Pulmonary artery endothelial cell (primary cell): ENCODE results near the gene IPO5. TPM values are rescaled to one million over a fixed set of nuclear protein-coding genes. Genes with fewer than 3 reads are reported as not detected.

ENCODE experiments used
- DNase-seq: peaks from one replicate; pipeline ENCODE4 v3.0.0-alpha.2; 2011; ENCODE audit warnings: low read depth, low spot score
- total RNA-seq: library from RNA; depleted of rRNA; stranded (reverse); fragments of >200 nt; gene quantifications from 2 replicates; pipeline ENCODE4 v1.2.3, GENCODE V29; 2014

The IPO5 gene
- total RNA-seq, result 216 and 227 TPM in 2 replicates

DNA sequence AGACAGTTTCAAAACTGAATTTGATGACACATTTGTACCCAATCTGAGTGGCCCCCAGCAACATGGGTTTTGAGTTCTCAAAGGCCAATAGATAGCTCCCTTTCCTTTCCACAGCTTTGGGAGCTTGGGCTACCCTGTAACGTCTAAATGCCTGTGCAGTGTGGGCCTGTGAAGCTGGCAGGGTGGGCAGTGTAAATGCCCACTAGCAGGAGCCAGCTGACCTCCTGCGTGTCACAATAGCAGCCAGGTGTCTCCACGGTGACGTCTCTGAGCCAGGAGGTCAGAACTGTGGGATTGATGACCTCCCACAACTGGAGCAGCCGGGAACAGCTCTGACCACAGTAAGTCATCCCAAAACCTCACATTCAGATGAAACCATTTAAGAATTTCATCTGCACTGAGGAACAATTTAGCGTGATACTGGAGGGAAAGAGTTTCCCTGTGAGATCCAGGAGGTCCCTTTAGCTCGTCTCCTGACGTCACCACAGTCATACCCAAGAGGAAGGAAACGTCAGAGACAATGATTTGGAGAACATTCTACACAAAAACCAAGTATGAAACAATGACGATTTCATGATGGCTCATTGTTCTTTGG is at the start of gene IPO5:
Gene IPO5, plus strand, starts transcription at position 300 of the 595 bp plus-strand sequence. CDS start 23,022 bp downstream, outside the sequence.
- DNase-seq, result no peak

GRCh38 chr13:97904059-97904458 is 49.4 kb upstream of the IPO5 start:
- no peak for DNase-seq

DNA sequence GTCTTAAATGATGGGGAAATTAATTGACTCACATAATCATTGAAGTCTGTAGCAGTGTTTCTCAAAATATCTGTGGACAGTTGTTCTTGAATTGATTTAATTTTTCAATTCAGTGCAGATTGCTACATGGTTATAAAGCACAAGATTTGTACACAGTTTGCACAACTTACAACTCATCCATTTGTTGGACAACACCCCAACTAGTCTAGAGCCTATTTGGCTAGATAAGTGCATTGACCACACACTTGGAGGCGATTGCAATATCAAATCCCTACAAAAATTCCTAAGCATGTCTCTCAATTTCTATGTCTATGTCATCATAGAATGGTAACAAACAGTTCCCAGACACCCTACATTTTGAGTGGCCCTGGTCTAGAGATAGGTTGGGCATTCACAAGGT is 48.0 kb upstream of the IPO5 start:
- DNase-seq, result no peak

DNA sequence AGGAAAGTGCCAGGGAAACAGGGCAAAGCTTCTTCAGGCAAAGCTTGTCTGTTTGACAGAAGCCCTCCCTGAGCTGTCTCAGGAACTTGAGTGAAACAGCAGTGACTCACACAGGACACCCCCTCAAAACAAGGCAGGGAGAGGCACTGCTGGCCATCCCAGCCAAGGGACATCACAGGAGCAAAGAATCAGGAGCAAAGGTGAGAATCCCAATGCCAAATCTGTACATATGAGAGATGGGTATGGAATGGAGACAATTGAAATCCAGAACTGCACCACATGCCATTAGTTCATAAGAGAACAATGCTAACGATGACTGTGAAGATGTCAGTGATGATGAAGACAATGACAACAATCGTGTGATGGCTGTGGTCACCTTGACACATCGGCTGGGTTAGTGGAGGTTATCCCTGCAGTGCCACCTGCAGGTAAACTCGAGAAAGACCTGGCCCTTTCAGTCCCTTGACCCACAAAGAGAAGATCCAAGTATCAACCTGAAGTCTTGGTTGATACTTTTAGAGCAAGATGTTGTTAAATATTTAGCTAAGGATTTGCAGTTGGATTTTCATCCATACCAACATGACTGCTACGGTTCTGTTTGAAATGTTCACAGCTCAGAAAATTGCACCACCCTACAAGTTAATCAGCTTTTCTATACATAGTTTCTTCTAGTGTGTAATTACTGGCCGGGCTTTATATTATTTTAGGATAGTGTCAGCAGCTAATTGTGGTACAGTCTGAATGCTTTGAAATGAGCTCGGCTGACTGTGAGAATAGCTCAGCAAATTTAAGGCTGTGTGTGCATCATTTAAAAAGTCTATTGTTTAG is 42.0 kb upstream of the IPO5 start:
- DNase-seq, result no peak

- DNase-seq, result no peak
These were observed 41.3 kb upstream of the IPO5 start for GRCh38 chr13:97912139-97912535.

- DNase-seq, result no peak
These were observed 40.3 kb upstream of the IPO5 start for GRCh38 chr13:97913206-97913605.

DNA sequence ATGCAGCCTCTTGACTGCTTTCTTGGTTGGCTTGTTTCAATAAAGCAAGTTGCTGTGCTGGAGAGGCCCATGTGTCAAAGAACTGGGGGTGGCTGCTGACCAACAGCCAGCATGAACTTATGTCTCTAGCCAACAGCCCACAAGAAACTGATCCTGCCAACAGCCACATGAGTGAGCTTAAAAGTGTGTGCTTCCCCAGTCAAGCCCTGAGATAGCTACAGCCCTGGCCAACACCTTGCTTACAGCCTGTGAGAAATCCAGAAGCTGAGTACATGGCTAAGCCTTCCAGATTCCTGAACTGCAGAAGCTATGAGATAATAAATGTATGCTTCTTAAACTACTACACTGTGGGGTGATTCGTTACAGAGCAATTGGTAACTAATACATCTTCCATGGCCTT is 38.9 kb upstream of the IPO5 start:
- DNase-seq, result no peak

- no peak for DNase-seq
These were observed 32.2 kb upstream of the IPO5 start for GRCh38 chr13:97921176-97921816.

DNA sequence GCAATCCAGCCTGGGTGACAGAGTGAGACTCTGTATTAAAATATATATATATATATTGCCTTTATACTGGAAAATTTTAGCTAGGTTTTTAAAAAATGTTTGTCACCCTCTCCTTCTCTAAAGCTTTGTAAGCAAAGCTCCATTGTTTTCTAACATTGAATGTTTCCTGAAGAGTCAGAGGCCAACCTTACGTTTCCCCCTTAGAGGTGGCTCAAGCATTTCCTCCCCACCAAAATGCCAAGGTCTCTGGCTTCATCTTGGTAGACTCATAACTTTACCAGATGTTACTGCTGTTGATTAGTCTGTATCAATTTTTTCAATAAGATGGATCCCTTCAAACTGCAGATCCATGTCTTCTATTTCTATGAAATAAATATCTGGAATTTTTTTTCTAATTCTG is 25.2 kb upstream of the IPO5 start:
- peak; percentile 35 for DNase-seq

- DNase-seq, result no peak
These were observed 21.4 kb upstream of the IPO5 start for GRCh38 chr13:97932036-97932435.

DNA sequence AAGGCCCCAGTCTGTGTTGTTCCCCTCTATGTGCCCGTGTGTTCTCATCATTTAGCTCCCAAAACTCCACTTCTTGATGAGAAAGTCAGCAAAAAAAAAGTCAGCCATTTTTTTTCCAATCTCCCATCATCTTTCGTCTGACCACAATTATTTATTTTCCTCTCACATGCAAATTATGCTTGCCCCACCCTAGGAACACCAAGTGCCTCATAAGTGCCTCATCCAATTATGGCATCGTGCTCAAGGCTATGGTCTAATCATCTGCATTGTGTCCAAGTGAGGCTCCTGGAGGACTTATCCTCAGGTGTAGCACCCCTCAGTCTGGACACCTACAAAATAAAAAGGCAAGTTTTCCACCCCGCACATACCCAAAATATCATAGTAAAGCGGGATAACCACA is 20.8 kb upstream of the IPO5 start:
- DNase-seq, result no peak

- DNase-seq, result no peak
These were observed 19.7 kb upstream of the IPO5 start for GRCh38 chr13:97933776-97934175.

DNA sequence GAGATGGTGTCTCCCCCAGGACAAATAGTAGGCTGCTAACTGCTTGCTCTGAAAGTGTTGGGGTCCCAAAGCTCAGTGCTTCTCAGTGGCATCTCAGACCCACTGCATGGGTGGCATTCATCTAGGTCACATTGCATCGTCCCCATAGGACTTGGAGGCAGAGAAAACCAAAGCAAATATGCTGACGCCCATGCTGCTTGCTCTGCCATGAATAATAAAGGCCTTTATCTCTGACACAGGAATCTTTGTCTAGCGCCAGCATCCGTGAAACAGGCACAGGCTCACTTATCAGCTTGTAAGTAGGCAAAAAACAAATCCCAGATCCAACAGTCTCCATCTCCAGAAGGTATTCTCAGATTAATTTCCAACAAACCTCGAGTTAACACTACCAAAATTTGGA is 18.9 kb upstream of the IPO5 start:
- no peak for DNase-seq

- DNase-seq, result no peak
These were observed 18.4 kb upstream of the IPO5 start for GRCh38 chr13:97935071-97935470.

DNA sequence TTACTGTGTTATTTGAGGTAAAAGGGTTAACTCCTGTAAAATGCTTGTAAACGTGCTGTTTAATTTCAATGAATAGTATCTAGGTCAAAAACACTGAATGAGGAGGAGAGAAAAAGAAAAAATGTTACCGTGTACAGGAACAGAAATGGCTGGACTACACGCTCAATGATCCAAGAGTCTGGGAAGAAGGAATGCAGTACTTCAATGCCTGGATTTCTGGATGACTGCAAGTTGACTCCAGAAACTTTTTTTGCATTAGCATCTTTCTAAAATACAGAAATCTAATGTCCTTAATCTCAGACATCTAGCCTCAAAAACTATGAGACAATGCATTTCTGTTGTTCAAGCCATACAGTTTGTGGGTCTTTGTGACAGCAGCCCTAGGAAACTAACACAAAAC is 17.4 kb upstream of the IPO5 start:
- no peak for DNase-seq

- DNase-seq, result no peak
These were observed 14.6 kb upstream of the IPO5 start for GRCh38 chr13:97938706-97939475.

GRCh38 chr13:97944396-97945029 is 9.0 kb upstream of the IPO5 start:
- no peak for DNase-seq

DNA sequence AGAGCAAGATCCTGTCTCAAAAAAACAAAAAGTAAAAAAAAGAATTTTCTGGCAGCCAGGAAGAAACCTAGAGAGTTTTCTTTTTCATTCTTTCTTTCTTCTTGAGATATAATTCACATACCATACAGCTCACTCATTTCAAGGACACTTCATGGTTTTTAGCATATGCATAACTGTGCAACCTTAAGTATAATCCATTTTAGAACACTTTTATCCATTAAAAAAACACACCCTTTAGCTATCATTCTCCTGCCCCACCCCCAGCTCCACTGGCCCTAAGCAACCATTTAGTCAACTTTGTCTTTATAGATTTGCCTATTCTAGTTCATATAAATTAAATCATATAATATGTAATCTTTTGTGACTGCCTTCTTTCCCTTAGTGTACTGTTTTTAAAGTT is 8.1 kb upstream of the IPO5 start:
- no peak for DNase-seq

- no peak for DNase-seq
These were observed 7.6 kb upstream of the IPO5 start for GRCh38 chr13:97945792-97946419.

DNA sequence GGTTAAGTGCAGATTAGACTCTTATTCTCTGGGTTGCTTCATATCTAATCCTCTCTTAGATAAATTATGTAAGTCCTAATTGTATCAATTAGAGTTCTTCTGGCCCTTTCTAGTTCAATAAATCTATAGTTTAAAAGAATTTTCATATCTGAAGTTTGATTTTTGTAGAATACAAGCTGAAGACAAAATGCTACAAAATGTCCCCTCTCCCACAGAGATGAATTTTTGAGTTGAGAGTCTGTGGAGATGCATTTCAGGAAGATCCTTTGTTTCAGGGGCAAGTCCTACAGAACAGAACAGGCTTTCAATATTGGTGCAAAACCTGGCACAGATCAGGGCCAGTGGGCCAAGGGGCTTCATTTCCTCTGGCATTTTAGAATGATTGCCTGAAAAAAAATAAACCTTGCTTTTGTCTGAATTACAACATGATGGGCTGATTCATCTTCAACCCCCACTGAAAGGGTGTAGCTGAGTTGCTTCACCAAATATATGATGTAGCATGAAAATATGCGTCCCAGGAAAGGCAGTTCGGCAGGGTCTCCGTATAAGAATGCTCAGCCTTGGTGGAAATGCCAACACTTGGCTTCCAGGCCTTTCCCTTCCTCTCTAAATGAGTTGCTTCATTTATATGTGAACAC is 6.4 kb upstream of the IPO5 start:
- no peak for DNase-seq
